ENCODE data around the gene PQBP1. TPM values are rescaled to one million over a fixed set of nuclear protein-coding genes. Genes with fewer than 3 reads are reported as not detected.
"Not testable (repeated sequence)": the region's sequence is repeated elsewhere in the genome, so short reads cannot be mapped to it uniquely, and the experiment has no call there.

Gene PQBP1, protein sequence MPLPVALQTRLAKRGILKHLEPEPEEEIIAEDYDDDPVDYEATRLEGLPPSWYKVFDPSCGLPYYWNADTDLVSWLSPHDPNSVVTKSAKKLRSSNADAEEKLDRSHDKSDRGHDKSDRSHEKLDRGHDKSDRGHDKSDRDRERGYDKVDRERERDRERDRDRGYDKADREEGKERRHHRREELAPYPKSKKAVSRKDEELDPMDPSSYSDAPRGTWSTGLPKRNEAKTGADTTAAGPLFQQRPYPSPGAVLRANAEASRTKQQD
- 80.0 TPM for polyA plus RNA-seq (2013, experiment 1 of 4)
- polyA plus RNA-seq (2013, experiment 2 of 4): 71.3 TPM
- 58.9 TPM for polyA plus RNA-seq (2013, experiment 3 of 4)
- polyA plus RNA-seq (2013, experiment 4 of 4): 62.3 TPM

DNA sequence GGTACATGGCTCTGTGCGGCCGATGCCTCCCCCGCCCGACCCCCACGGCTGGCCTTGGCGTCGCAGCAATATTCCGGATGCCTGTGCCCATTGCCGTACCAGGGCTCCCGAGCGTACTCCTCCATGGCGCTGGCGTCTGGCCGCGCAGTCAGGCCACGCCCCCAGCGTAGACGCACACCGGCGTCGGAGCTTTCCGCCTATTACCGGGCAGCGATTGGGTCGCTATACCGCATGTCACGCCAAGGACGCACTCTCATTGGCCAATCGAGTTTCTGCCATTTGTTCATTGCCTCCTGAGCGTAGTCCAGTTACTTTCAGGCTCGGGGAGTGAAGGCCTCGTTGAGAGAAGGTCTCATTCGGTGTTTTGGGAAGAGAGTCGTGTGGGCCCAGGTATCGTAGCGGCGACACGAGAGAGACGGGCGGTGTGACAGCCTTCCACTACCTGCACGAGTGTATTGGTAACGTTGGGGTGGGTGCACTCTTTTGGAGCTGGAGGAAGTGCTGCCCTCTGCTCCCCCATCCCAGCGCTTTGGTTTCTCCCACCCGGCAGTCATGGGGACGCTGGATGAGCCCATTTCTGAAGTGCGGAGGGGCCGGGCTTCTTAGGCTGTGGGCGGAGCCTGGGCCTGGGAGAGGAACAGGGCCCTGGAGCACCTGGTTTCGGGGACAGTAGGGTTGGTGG is at the start of gene PQBP1, which contains the start of gene TIMM17B:
TSS of gene PQBP1 (plus strand) at position 306 of the 682 bp plus-strand sequence. CDS start 580 bp downstream, outside the sequence.
TSS of gene TIMM17B (minus strand) at position 144 of the 682 bp plus-strand sequence. CDS start at position 125, 19 bp downstream.
- Histone ChIP-seq H3K36me3 (ENCODE audit: control insufficient read depth, insufficient read depth, low read length) (peaks cover 8% of the 10 kb centered on the region), H3K4me1 (ENCODE audit: control insufficient read depth, insufficient read depth, low read length) (no peaks in the 10 kb centered on the region), H3K27ac (ENCODE audit: insufficient read depth, low read depth, low read length, poor library complexity, severe bottlenecking) (peak within 1 kb of the TSS; percentile 79), H3K27me3 (ENCODE audit: control insufficient read depth, insufficient read depth, low read length, poor library complexity, severe bottlenecking) (no peaks in the 10 kb centered on the region), H3K4me3 (ENCODE audit: insufficient read depth, low read depth, low read length) (peak within 1 kb of the TSS; percentile 65), H3K9me3 (ENCODE audit: control insufficient read depth, low read length) (no peaks in the 10 kb centered on the region)
- WGBS, 2 experiments: 0% methylated on average over 49 of the region's 49 CpGs

DNA sequence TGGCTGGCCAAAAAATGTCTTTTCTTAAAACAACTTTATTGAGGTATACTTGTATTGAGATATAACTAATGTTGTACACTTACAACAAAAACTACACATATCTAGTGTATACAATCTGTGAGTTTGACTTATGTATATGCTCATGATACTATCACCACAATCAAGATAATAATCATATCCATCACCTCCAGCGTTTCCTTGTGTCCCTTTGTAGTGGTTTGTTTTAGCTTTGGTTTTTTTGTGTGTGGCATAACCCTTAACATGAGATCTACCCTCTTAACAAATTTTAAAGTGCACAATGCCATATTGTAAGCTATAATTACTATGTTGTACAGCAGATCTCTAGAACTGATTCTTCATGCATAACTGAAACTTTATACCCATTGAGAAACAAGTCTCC is 48.9 kb upstream of the PQBP1 start:
- Histone ChIP-seq H3K27me3 (ENCODE audit: control insufficient read depth, insufficient read depth, low read length, poor library complexity, severe bottlenecking) (no peaks in the 10 kb centered on the region), H3K9me3 (ENCODE audit: control insufficient read depth, low read length) (no peaks in the 10 kb centered on the region), H3K27ac (ENCODE audit: insufficient read depth, low read depth, low read length, poor library complexity, severe bottlenecking) (no peak overlapping the region), H3K4me1 (ENCODE audit: control insufficient read depth, insufficient read depth, low read length) (no peaks in the 10 kb centered on the region), H3K36me3 (ENCODE audit: control insufficient read depth, insufficient read depth, low read length) (no peaks in the 10 kb centered on the region), H3K4me3 (ENCODE audit: insufficient read depth, low read depth, low read length) (no peak overlapping the region)
- no CpG with 5 or more reads among the region's 1 CpG for WGBS, 2 experiments

DNA sequence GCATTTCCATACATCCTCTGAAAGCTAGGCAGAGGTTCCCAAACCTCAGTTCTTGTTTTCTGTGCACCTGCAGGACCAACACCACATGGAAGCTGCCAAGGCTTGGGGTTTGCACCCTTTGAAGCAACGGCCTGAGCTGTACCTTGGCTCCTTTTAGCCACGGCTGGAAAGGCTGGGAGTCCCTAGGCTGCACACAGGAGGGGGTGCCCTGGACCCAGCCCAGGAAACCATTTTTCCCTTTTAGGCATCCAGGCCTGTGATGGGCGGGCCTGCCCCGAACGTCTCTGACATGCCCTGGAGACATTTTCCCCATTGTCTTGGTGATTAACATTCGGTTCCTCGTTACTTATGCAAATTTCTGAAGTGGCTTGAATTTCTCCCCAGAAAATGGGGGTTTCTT is 44.9 kb upstream of the PQBP1 start:
- Histone ChIP-seq H3K9me3 (ENCODE audit: control insufficient read depth, low read length) (no peaks in the 10 kb centered on the region), H3K4me1 (ENCODE audit: control insufficient read depth, insufficient read depth, low read length) (no peaks in the 10 kb centered on the region), H3K27ac (ENCODE audit: insufficient read depth, low read depth, low read length, poor library complexity, severe bottlenecking) (no peak overlapping the region), H3K27me3 (ENCODE audit: control insufficient read depth, insufficient read depth, low read length, poor library complexity, severe bottlenecking) (no peaks in the 10 kb centered on the region), H3K4me3 (ENCODE audit: insufficient read depth, low read depth, low read length) (no peak overlapping the region), H3K36me3 (ENCODE audit: control insufficient read depth, insufficient read depth, low read length) (no peaks in the 10 kb centered on the region)
- 84 to 88% methylated on average over 7 of the region's 7 CpGs for WGBS, 2 experiments

DNA sequence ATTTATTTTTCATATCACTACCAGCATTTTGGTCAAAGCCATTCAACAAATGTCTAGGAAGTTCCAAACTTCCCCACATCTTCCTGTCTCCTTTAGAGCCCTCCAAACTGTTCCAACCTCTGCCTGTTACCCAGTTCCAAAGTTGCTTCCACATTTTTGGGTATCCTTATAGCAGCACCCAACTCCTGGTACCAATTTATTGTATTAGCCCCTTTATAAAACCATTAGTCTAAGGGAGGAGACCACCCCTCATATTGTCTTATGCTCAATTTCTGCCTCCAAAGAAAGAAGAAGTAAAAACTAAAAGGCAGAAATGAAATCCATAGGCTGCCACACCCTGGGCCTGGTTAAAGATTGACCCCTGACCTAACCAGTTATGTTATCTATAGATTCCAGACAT is 44.2 kb upstream of the PQBP1 start:
- not testable (repeated sequence) for H3K9me3 ChIP-seq (ENCODE audit: control insufficient read depth, low read length); H3K4me3 ChIP-seq (ENCODE audit: insufficient read depth, low read depth, low read length); H3K27ac ChIP-seq (ENCODE audit: insufficient read depth, low read depth, low read length, poor library complexity, severe bottlenecking); H3K4me1 ChIP-seq (ENCODE audit: control insufficient read depth, insufficient read depth, low read length); H3K36me3 ChIP-seq (ENCODE audit: control insufficient read depth, insufficient read depth, low read length); H3K27me3 ChIP-seq (ENCODE audit: control insufficient read depth, insufficient read depth, low read length, poor library complexity, severe bottlenecking)

DNA sequence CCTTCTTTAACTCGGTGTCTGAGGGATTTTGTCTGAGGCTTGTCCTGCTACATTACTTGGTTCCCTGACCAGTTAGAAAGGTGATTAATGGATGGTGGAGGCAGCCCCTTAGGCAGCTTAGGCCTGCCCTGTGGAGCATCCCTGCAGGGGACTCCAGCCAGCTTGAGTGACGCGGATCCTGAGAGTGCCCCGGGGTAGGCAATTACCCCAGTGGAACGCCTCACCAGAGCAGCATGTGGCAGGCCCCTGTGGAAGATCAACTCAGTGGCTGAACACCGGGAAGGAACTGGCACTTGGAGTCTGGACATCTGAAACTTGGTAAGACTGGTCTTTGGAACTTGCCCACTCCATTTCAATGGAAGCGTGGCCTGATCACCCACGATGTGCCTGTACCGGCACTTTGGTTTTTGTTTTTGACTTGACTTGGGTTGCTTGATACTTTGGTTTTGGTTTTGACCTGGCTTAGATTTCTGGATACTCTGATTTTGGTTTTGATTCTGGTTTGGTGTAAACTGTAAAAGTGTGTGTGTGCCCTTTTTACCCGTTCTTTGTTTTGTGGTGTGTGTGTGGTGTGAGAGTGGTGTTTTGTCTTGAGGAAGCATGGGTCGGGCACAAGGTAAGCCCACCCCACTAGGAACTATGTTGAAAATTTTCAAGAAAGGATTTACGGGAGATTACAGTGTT is 43.5 kb upstream of the PQBP1 start:
- WGBS, 2 experiments: 92 to 96% methylated on average over 12 of the region's 12 CpGs
- H3K36me3 ChIP-seq (ENCODE audit: control insufficient read depth, insufficient read depth, low read length); H3K4me1 ChIP-seq (ENCODE audit: control insufficient read depth, insufficient read depth, low read length); H3K27ac ChIP-seq (ENCODE audit: insufficient read depth, low read depth, low read length, poor library complexity, severe bottlenecking); H3K27me3 ChIP-seq (ENCODE audit: control insufficient read depth, insufficient read depth, low read length, poor library complexity, severe bottlenecking); H3K9me3 ChIP-seq (ENCODE audit: control insufficient read depth, low read length); H3K4me3 ChIP-seq (ENCODE audit: insufficient read depth, low read depth, low read length): not testable (repeated sequence)

DNA sequence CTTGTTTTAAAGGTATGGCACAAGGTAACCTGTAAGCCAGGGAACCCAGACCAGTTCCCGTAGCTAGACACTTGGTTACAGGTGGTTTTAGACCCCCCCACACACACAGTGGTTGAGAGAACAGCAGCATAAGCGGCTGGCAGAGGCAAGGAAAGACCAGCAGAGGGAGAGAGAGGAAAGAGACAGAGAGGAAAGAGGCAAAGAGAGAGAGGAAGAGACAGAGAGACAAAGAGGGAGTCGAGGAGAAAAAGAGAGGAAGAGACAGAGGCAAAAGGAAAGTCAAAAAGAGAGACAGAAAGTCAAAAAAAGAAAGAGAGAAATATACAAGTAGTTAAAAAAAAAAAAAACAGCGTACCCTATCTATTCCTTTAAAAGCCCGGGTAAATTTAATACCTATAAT is 42.8 kb upstream of the PQBP1 start:
- Histone ChIP-seq H3K27me3 (ENCODE audit: control insufficient read depth, insufficient read depth, low read length, poor library complexity, severe bottlenecking) (no peaks in the 10 kb centered on the region), H3K36me3 (ENCODE audit: control insufficient read depth, insufficient read depth, low read length) (no peaks in the 10 kb centered on the region), H3K4me1 (ENCODE audit: control insufficient read depth, insufficient read depth, low read length) (no peaks in the 10 kb centered on the region), H3K4me3 (ENCODE audit: insufficient read depth, low read depth, low read length) (no peak overlapping the region), H3K9me3 (ENCODE audit: control insufficient read depth, low read length) (no peaks in the 10 kb centered on the region), H3K27ac (ENCODE audit: insufficient read depth, low read depth, low read length, poor library complexity, severe bottlenecking) (no peak overlapping the region)
- 35 to 60% methylated on average over 2 to 4 of the region's 5 CpGs for WGBS, 2 experiments

DNA sequence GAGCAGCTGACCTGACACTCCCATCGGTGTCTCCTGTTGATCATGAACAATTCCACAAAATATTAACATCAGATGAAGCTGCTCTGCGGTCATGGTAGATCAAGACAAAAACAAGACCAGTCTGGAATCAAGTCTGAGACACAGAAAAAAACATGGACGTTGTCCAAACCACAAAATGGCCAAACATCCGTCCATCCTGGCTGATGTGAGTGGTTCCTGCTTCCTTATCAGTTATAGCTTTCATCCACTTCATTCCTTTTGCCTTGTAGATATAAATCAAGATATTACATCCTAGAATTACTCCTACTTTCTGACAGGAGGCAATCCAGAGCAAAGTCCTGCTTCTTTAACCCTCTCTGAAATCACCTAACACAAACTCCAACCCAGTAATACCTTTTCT is 33.5 kb upstream of the PQBP1 start:
- H3K27me3 ChIP-seq (ENCODE audit: control insufficient read depth, insufficient read depth, low read length, poor library complexity, severe bottlenecking): no peaks in the 10 kb centered on the region
- 87 to 93% methylated on average over 4 of the region's 4 CpGs for WGBS, 2 experiments
- H3K27ac ChIP-seq (ENCODE audit: insufficient read depth, low read depth, low read length, poor library complexity, severe bottlenecking): no peak overlapping the region
- H3K4me3 ChIP-seq (ENCODE audit: insufficient read depth, low read depth, low read length): no peak overlapping the region
- no peaks in the 10 kb centered on the region for H3K9me3 ChIP-seq (ENCODE audit: control insufficient read depth, low read length)
- H3K36me3 ChIP-seq (ENCODE audit: control insufficient read depth, insufficient read depth, low read length): no peaks in the 10 kb centered on the region
- H3K4me1 ChIP-seq (ENCODE audit: control insufficient read depth, insufficient read depth, low read length): no peaks in the 10 kb centered on the region

DNA sequence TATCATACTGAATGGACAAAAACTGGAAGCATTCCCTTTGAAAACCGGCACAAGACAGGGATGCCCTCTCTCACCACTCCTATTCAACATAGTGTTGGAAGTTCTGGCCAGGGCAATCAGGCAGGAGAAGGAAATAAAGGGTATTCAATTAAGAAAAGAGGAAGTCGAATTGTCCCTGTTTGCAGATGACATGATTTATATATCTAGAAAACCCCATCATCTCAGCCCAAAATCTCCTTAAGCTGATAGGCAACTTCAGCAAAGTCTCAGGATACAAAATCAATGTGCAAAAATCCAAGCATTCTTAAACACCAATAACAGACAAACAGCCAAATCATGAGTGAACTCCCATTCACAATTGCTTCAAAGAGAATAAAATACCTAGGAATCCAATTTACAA is 25.7 kb upstream of the PQBP1 start:
- H3K4me1 ChIP-seq (ENCODE audit: control insufficient read depth, insufficient read depth, low read length); H3K27ac ChIP-seq (ENCODE audit: insufficient read depth, low read depth, low read length, poor library complexity, severe bottlenecking); H3K4me3 ChIP-seq (ENCODE audit: insufficient read depth, low read depth, low read length); H3K9me3 ChIP-seq (ENCODE audit: control insufficient read depth, low read length); H3K27me3 ChIP-seq (ENCODE audit: control insufficient read depth, insufficient read depth, low read length, poor library complexity, severe bottlenecking); H3K36me3 ChIP-seq (ENCODE audit: control insufficient read depth, insufficient read depth, low read length): not testable (repeated sequence)
- WGBS, 2 experiments: no CpG with 5 or more reads among the region's 2 CpGs

DNA sequence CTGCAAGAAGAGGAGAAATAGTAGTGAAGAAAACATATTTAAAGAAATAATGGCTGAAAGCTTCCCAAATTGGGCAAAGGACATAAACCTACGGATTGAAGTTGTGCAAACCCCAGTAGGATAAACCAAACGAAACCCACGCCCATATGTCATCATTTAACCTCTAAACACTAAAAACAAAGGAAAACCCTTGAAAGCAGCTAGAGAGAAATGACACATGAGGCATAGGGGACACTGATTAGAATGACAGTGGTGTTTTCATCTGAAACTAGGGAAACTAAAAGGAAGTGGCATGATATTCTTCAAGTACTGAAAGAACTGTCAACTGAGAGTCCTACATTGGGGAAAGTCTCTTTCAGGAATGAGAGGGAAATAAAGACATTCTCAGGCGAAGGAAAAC is 20.8 kb upstream of the PQBP1 start:
- H3K4me1 ChIP-seq (ENCODE audit: control insufficient read depth, insufficient read depth, low read length); H3K9me3 ChIP-seq (ENCODE audit: control insufficient read depth, low read length): not testable (repeated sequence)
- 75 to 91% methylated on average over 1 to 4 of the region's 4 CpGs for WGBS, 2 experiments

DNA sequence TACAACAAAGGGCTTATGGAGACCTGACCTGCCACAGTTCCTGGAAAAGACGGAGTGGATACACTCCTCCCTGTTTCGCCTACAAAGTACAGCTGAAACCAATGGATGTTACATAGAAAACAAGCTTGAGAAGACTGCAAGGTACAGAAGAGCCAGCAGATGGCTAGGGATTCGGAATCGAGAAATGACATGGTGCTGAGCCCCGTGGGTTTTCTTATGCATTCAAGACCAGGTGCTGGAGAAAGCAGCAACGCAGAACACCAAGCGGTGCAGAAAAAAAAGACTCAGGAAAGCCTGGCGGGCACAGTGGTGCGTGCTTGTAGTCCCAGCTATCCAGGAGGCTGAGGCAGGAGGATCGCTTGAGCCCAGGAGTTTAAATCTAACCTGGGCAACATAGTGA is 14.0 kb upstream of the PQBP1 start:
- Histone ChIP-seq H3K4me1 (ENCODE audit: control insufficient read depth, insufficient read depth, low read length) (no peaks in the 10 kb centered on the region), H3K9me3 (ENCODE audit: control insufficient read depth, low read length) (no peaks in the 10 kb centered on the region), H3K27me3 (ENCODE audit: control insufficient read depth, insufficient read depth, low read length, poor library complexity, severe bottlenecking) (no peaks in the 10 kb centered on the region), H3K36me3 (ENCODE audit: control insufficient read depth, insufficient read depth, low read length) (no peaks in the 10 kb centered on the region), H3K27ac (ENCODE audit: insufficient read depth, low read depth, low read length, poor library complexity, severe bottlenecking) (no peak overlapping the region), H3K4me3 (ENCODE audit: insufficient read depth, low read depth, low read length) (no peak overlapping the region)
- 82 to 85% methylated on average over 10 of the region's 10 CpGs for WGBS, 2 experiments

More for the DNA sequence above, 20.8 kb upstream of the PQBP1 start:
- not testable (repeated sequence) for H3K36me3 ChIP-seq (ENCODE audit: control insufficient read depth, insufficient read depth, low read length); H3K27ac ChIP-seq (ENCODE audit: insufficient read depth, low read depth, low read length, poor library complexity, severe bottlenecking); H3K27me3 ChIP-seq (ENCODE audit: control insufficient read depth, insufficient read depth, low read length, poor library complexity, severe bottlenecking); H3K4me3 ChIP-seq (ENCODE audit: insufficient read depth, low read depth, low read length)

Data from ectodermal cell (in vitro differentiated cells).